ENCODE results near the gene YEATS2. TPM values are rescaled to one million over a fixed set of nuclear protein-coding genes. Genes with fewer than 3 reads are reported as not detected.

The YEATS2 gene
- 23.8 TPM for total RNA-seq

DNA sequence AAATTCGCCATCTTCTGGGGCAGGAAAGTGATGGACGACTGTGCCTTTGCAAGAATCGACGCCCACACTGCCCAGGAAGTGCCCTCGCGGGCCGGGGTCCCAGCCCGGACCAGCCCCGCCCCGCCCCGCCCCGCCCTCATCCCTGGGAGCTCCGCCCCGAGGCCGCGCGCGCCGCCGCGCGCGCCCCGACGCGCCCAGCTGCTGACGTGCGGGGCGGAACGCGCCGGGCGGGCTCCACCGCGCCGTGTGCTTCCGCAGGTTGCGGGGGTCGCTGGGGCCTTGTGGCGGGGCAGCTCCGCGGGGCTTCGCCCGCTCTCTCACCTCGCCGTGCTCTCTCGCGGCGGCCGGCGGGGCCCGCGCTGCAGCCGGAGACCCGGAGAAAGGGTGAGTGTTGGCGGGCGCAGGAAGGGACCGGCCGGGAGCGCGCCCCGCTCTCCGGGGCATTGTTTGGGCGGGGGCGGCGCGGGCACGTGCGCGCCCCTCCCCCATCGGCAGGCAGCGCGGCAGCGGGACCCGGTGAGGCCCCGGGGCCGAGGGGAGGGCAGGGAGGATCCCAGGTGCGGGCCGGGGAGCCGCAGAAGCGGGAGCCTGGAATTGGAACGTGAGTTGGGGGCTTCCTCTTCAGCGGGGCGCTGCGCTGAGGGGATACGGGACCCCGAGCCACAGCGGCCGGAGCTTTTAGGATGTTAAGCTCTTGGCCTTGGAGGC lies at the start of gene YEATS2:
Gene YEATS2 (plus strand): TSS at position 188 of the 708 bp plus-strand sequence. CDS start 17,366 bp downstream, outside the sequence.
- Histone ChIP-seq H3K4me1 (peaks cover 30% of the 10 kb centered on the region), H3K36me3 (peaks cover 0 to 2% of the 10 kb centered on the region in 2 donors), H3K27ac (peak within 1 kb of the TSS; percentile 97), H3K4me3 (peak within 1 kb of the TSS; percentile 64 to 98), H3K9me3 (no peaks in the 10 kb centered on the region), H3K27me3 (no peaks in the 10 kb centered on the region)
- no peak for DNase-seq (ENCODE audit: extremely low spot score in 2 of 2)
- intact Hi-C loops (cut with DNase I) = no loop called here
- TF ChIP-seq, protein P1, sequence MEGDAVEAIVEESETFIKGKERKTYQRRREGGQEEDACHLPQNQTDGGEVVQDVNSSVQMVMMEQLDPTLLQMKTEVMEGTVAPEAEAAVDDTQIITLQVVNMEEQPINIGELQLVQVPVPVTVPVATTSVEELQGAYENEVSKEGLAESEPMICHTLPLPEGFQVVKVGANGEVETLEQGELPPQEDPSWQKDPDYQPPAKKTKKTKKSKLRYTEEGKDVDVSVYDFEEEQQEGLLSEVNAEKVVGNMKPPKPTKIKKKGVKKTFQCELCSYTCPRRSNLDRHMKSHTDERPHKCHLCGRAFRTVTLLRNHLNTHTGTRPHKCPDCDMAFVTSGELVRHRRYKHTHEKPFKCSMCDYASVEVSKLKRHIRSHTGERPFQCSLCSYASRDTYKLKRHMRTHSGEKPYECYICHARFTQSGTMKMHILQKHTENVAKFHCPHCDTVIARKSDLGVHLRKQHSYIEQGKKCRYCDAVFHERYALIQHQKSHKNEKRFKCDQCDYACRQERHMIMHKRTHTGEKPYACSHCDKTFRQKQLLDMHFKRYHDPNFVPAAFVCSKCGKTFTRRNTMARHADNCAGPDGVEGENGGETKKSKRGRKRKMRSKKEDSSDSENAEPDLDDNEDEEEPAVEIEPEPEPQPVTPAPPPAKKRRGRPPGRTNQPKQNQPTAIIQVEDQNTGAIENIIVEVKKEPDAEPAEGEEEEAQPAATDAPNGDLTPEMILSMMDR (IDR thresholded peaks at IDR 0.05) = no peak
- TF ChIP-seq POLR2AphosphoS5 (IDR thresholded peaks at IDR 0.05; ENCODE audit: insufficient read depth in 1 of 2, low read depth in 1 of 2) (no peak), POLR2A (IDR thresholded peaks at IDR 0.05) (peak in 1 of 2 donors; percentile 56)

DNA sequence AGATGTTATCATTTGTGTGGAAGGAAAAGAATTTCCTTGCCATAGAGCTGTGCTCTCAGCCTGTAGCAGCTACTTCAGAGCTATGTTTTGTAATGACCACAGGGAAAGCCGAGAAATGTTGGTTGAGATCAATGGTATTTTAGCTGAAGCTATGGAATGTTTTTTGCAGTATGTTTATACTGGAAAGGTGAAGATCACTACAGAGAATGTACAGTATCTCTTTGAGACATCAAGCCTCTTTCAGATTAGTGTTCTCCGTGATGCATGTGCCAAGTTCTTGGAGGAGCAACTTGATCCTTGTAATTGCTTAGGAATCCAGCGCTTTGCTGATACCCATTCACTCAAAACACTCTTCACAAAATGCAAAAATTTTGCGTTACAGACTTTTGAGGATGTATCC lies 47.0 kb upstream of the YEATS2 start:
- peaks cover 0 to 56% of the 10 kb centered on the region in 2 donors for H3K36me3 ChIP-seq
- DNase-seq (ENCODE audit: extremely low spot score in 2 of 2) = no peak
- TF ChIP-seq POLR2AphosphoS5 (IDR thresholded peaks at IDR 0.05; ENCODE audit: insufficient read depth in 1 of 2, low read depth in 1 of 2) (no peak), POLR2A (IDR thresholded peaks at IDR 0.05) (no peak)
- TF ChIP-seq, protein P1 (IDR thresholded peaks at IDR 0.05) = no peak

DNA sequence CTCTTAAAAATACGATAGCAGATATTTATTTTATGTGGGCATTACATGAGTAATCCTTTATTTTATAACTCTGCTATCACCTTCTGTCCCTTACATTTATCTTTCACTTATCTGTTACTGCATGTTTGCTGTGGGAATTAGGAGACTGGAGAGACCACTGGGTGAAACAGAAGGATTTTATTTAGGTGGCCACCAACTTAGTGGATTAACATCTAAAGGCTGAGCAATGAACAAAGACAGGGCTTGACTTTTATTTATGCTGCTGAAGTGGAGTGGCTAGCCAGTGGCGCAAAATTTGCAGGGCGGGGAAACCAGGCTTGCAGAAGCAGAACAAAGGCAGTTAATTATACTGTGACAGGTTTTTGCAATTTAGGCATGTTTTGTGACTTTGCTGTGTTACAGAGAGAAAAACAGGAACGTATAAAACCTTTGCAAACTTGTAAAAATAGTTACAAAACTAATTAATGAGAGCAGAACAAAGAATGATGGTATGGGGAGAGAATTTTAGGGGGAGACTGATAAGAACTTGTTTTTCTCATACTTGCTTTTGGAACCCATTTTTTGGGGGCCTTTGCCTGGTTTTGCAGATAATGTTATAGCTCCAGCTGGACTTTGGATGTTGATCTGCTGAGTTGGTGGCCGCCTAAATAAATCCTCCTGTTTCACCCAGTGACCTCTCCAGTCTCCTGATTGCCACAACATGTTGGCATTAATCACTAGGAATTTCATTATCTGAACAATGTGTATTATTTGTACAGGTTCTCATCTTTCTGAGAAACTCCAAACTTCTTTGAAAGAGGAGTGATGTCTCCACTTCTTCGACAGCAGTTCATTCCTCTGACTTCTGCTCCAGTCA lies 44.2 kb upstream of the YEATS2 start:
- peaks cover 0 to 59% of the 10 kb centered on the region in 2 donors for H3K36me3 ChIP-seq
- intact Hi-C loops (cut with DNase I) = loop anchor here (10.0 kb wide), 1 partner anchor 1239 kb away; no protein-coding TSS in a partner anchor
- peaks cover 18% of the 10 kb centered on the region for H3K9me3 ChIP-seq

More for the DNA sequence above, 47.0 kb upstream of the YEATS2 start:
- intact Hi-C loops (cut with DNase I) = loop anchor here (10.0 kb wide), 1 partner anchor 1236 kb away; no protein-coding TSS in a partner anchor
- Histone ChIP-seq H3K27me3 (no peaks in the 10 kb centered on the region), H3K9me3 (peaks cover 18% of the 10 kb centered on the region), H3K27ac (no peak overlapping the region), H3K4me1 (no peaks in the 10 kb centered on the region), H3K4me3 (no peak overlapping the region)

GRCh38 chr3:183654727-183655126 lies 42.9 kb upstream of the YEATS2 start:
- intact Hi-C loops (cut with DNase I) = loop anchor here (10.0 kb wide), 1 partner anchor 1240 kb away; no protein-coding TSS in a partner anchor
- Histone ChIP-seq H3K4me1 (no peaks in the 10 kb centered on the region), H3K36me3 (peaks cover 0 to 51% of the 10 kb centered on the region in 2 donors), H3K4me3 (no peak overlapping the region), H3K9me3 (peaks cover 18% of the 10 kb centered on the region), H3K27me3 (no peaks in the 10 kb centered on the region), H3K27ac (no peak overlapping the region)
- TF ChIP-seq POLR2A (IDR thresholded peaks at IDR 0.05) (no peak), POLR2AphosphoS5 (IDR thresholded peaks at IDR 0.05; ENCODE audit: insufficient read depth in 1 of 2, low read depth in 1 of 2) (no peak)
- TF ChIP-seq, protein P1 (IDR thresholded peaks at IDR 0.05) = no peak
- no peak for DNase-seq (ENCODE audit: extremely low spot score in 2 of 2)

More for the DNA sequence above, 44.2 kb upstream of the YEATS2 start:
- TF ChIP-seq, protein P1 (IDR thresholded peaks at IDR 0.05) = no peak
- no peak for TF ChIP-seq POLR2AphosphoS5 (IDR thresholded peaks at IDR 0.05; ENCODE audit: insufficient read depth in 1 of 2, low read depth in 1 of 2)
- TF ChIP-seq POLR2A (IDR thresholded peaks at IDR 0.05) = no peak
- Histone ChIP-seq H3K27me3 (no peaks in the 10 kb centered on the region), H3K27ac (no peak overlapping the region), H3K4me1 (no peaks in the 10 kb centered on the region), H3K4me3 (no peak overlapping the region)
- DNase-seq (ENCODE audit: extremely low spot score in 2 of 2) = no peak
